Transverse colon (tissue), 4 donors: Measurements from ENCODE around the gene KRCC1.

Experiments
- CTCF ChIP-seq, 5 experiments: fragments of 200-600 bp in 3 of 5; fragments of 450-650 bp in 2 of 5; sonication (generic) in 3 of 5; IDR thresholded peaks; 1 replicate in 2 of 5; 2 replicates in 3 of 5; pipeline ENCODE4 v1.5.1; 2016 to 2017; ENCODE audit warnings: antibody characterized with exemption in 5 of 5, inconsistent platforms in 3 of 5, mild to moderate bottlenecking in 2 of 5, moderate library complexity in 1 of 5
- POLR2AphosphoS5 ChIP-seq, 3 donors: sonication (generic); formaldehyde crosslinking; IDR thresholded peaks; one replicate each; pipeline ENCODE4 v1.6.1; 2016; ENCODE audit warnings: antibody characterized with exemption in 3 of 3

GRCh38 chr2:88077080-88077479 is 21.5 kb upstream of the KRCC1 start:
- TF ChIP-seq CTCF (IDR thresholded peaks at IDR 0.05) = no peak
- no peak for TF ChIP-seq POLR2AphosphoS5 (IDR thresholded peaks at IDR 0.05)
